Activated CD8-positive, alpha-beta memory T cell treated with anti-CD3 and anti-CD28 coated beads, Interleukin-2, amount 50 U/mL, for 4 hours (primary cell): ENCODE data around the gene GFOD1.

Source experiments
- DNase-seq: peaks from one replicate; pipeline ENCODE4 v3.0.0-alpha.2; 2020

The GFOD1 gene

DNA sequence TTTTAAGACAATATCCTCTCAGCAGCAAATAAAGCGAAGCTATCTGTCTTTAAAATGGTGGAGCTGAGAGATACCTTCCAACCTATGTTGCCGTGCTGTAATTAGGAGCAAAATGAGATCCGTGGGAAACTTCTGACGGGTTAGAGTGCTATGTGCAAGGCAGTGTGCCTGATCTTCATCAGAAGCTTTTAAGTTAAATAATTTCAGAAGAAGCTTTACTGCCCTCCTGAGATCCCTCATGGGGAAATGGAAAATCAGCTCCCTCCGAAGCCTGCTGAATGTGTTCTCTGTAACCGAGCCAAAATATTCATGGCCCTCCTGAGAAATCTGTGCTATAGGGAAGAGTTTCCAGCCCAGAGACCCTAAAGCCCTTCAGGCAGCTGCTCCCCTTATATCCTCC, 115.3 kb downstream of the GFOD1 start:
- no peak for DNase-seq

DNA sequence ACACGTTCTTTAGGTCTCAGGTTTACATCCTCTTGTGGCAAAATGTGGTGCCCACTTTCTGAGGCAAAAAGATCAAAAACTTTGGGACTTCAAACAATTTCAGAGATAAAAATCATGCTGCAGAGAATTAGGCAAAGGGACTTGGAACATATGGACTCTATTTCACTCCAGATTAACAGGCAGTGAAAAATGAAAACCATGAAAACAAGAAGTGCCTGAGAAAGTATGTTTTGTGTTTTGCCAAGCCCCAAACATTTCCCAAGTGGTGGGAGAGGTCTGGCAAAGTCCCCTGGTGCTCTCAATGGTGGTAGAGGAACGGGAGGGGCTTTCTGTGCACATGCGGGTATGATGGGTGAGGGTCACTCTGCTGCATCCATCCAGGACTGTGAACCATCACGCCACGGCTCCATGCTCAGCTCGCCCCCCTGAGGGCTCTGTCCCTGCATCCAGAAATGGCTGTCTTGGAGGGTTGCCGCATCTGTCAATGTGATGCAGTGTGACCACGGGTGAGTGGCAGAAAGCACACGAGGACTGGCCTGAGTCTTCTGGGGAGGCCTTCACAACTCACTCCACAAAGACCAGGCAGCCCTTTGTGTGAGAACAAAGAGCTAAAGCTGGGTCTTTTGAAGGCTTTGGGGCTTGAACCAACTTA, 115.9 kb downstream of the GFOD1 start:
- DNase-seq, result no peak

DNA sequence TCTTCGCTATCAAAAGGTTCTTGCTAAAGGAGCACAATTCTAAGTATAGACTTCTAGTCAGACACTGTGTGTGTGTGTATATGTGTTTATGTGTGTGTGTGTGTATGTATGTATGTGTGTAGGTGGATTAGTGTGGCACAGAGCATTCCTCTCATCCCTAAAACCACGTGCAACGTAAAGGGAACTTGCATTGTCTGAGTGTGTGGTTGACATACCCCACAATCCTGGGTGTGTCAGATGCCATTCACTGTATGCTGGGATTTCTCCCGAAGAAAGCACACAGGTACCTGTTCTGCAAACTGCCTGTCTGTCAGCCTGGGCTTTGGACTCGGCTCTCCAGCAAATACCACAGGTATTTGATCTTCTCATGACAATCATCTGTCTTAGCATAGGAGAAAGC, 116.8 kb downstream of the GFOD1 start:
- DNase-seq, result no peak

DNA sequence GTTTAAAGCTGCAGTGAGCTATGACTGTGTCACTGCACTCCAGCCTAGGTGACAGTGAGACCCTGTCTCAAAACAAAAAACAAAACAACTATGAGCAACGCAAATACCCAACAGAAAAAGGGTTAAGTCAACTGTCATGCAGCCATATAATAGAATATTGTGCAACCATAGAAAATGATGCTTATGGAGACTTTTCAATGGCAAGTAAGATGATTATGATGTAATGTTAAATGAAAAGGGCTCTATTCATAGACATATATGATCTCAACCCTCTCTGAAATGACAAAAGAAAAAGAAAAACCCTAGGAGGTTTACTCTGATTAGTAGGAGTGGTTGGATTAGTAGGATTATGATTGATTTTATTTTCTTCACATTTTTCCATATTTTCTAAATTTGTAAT, 117.8 kb downstream of the GFOD1 start:
- DNase-seq, result no peak

DNA sequence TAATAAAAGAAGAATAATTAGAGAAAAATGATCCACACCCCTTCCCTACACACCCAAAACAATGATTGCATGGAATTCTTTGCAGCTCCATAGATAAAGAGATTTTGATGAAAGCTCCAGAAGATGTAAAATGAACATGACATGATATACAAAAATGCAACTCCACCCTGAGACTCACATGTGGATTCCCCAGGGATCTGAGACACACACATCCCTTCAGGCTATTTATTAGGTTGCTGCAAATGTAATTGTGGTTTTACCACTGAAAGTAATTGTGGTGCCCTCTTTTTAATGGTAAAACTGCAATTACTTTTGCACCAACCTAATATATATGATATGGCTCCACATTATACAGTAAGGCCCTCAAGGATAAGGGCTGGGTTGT, 118.7 kb downstream of the GFOD1 start:
- DNase-seq, result no peak

DNA sequence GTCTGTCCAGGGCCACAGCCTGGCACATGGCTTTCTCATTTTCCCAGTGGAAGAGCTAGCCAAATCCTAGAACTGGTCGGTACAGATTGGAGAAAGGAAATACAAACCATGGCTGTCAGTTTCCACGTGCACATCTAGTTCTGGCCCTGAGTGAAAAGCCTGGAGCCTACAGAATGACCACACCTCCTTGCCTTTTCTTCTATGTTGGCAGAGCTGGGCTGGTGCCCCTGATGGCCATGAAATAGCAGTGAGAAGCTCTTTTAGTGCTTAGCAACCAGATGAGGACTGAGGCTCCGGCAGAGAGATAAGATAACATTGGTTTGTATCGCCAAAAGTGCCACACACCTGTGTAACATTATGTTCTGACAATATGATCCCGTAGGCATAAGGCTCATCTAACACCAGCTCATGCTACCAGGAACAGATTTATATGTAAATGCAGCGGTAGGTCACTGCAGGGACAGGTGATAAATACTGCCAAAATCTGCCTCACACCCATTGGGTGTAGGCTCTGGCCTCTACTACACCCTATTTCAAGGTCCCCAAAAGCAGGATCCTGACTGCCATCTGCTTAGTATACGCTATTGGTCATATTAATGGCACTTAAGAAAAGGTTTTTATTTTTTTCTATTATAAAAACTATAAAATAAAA, 119.2 kb downstream of the GFOD1 start:
- DNase-seq, result no peak

DNA sequence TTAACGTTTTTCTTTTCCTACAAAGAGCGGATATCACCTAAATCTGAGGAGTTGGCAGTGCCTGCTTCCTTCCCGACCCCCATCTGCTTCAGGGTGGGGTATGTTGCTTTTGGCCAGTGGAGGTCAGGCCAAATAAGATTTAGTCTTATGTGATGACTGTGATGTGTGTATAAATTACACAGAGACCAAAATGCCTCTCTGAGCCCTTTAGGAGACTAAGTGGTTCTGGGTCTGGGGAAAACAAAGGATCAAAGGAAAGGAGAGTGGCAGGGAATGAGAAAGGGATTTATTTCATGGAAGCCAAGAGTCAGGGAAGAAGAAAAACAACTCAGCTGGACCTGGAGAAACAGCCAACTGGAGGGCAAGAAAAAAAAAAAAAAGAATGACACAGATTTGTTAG, 120.0 kb downstream of the GFOD1 start:
- DNase-seq, result no peak

DNA sequence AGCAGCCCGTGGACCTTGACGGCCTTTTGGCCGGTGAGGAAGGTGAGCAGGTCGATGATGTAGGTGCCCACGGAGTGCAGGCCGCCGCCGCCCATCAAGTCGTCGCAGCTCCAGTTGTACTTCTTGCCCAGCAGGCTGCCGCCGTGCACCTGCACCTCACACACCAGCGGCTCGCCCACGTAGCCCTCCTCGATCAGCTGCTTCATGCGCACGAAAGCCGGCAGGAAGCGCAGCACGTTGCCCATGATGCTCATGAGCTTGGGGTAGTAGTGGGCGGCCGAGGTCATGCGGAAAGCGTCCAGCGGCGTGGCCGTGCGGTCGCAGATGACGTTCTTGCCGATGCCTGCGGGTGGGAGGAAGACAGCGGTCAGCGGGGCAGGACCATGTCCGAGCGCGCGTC, 122.1 kb downstream of the GFOD1 start:
- no peak for DNase-seq

DNA sequence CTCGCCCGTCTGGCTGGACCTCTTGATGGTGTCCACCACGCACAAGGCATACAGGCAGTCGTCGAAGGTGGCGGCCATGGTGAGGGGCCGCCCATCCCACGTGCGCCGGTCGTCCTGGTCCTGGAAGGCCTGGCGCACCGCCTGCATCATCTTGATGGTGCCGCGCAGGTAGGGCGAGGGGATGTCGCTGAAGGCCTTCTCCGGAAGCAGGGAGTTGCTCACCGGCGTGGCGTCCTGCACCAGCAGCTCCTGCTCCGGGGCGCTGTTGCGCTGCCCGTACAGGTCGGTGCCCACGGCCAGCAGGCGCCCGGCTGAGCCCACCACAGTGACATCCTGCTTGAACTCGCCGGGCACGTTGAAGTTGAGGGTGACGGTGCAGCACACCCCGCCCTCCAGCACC, 122.6 kb downstream of the GFOD1 start:
- no peak for DNase-seq

DNA sequence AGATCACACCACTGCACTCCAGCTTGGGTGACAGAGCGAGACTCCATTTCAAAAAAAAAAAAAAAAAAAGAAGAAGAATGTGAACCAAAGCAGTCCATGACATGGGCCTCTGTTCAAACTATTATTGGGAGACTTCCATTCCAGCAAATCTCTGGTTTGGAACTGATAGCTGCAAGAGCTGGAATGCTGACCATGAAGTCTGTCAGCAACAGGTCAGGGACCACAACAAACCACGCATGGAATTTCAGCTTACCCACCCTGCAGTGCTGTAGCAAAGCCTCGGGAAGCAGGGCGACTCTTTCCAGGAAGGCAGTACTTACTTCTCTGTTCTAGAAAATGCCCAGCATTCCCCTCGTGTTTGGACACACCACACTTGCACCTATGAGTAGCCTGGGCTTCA, 125.0 kb downstream of the GFOD1 start:
- no peak for DNase-seq

DNA sequence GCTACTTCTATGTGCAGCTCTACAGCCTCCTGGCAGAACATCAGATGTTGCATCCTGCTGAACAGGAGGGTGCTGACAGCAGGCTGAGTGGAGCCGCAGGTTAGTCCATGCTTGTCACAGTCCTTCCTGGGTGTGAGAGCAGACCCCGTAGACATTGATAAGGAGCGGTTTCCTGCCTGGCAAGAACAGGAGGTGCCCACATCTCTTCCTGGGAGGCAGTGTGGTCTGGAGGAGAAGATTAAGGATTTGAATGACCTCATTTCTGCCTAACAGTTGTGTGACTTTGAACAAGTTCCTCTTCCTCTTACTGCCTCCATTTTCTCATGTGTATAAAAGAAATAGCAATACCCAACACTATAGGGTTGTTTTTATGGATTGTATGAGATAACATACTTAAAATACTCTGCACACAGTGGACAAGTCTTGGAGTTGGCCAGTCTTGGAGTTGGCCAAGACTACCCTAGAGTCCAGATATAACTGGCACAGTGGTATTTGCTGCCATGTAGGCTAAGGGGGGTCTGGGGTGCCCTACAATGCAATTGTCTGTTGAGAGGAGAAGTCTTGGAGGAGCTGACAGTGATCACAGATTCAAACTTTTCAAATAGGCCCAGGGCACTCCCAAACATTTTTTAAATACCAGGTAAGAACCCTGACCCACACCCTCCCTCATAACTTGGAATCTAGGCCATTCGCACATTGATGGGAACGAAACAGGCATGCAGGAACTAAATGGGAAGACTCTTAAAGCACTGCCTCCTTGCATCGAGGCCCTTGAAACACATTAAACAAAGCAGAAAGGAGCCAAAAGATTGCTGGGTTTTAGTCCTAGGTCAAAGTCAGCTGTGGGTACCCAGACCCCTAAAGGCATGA, 126.5 kb downstream of the GFOD1 start:
- DNase-seq, result no peak

DNA sequence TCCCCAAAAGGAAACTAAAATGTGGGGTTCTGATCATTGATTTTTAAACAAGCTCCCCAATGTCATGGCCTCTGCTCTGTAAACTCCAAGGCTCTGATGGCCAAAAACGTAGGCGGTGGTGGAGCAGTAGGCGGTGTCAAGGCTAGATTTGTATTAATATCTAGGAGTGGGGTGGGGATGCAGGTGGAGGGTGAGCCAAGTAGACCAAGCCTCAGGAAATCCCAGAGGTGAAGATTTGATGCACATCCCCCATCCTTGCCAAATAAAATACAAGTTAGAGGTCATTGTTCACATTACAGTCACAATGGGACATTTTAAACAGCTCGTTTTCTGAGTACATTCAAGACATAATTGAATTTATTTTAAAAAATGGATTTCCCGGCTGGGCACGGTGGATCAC, 128.1 kb downstream of the GFOD1 start:
- DNase-seq, result no peak

DNA sequence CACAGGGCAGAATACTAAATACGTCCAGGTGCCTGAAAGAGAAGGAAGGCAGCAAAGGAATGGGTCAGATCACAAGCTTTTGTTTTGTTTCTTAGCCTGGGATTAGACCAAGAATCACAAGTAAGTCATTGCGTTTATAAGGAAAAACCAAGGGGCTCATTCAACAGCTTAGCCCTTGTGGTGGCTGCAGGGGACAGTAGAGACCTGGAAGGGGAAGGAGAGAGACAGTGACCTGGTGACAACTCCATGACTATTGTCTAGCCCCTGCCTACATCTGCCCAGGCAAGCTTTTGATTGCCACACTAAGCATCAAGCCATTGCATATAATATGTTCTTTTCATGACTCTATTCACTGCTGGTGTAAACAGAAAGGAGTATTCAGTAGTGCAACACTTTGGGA, 128.9 kb downstream of the GFOD1 start:
- DNase-seq, result no peak

DNA sequence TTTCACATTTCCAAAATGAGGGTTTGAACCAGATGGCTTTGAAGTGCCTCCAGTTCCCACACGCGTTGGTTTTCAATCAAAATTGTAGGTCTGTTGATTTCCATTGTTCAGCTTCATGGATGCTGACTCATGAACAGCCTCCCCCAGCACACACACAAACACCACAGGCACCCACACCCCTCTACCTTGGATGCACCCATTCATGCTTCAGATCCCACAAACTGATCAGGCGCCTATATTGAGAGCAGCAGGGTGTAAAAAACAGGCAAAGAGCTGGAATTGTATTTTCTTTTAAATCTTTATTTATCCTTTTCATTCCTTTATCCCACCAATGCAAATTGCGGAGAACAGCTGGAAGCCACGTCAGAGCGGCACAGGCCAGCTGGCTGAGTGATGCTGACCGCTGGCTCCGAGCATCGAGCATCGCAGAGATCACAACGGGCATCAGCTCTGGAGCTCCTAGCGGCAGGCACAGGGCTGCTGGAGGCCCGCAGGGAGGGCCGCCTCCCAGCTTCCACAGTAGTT, 129.8 kb downstream of the GFOD1 start:
- no peak for DNase-seq

DNA sequence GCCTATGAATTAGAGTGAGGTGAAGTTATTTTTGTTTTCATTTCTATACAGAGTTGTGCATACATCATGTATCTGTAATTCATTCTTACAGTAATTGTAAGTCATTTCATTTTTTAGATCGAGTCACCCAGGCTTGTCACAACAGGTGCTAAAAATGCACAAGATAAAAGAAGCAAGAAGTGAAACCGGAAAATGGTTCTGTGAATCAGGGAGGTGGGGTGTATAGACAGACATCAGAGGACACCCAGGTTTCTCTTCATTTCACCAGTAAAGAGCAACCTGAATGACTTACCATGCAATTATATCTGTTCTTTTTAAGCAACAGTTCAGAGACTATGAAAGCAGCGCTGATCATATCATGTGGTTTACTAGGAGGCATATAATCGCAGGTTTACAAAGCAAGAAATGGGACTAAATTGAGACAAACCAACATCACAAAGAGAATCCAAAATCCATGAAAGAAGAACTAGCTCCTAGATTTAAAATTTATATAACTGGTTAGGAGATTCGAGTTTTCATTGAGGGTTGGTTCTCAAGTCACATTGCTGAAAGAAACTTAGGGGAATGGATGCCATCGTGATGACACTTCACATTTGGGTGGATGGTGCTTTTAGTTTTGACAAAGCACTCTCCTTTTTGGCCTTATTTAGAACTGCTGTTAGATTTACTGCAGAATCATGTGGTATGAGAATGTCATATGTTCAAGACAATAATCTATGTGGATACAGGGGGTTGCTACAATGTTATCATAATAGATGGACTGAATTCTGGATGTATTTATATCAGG, 131.2 kb downstream of the GFOD1 start:
- DNase-seq, result no peak

DNA sequence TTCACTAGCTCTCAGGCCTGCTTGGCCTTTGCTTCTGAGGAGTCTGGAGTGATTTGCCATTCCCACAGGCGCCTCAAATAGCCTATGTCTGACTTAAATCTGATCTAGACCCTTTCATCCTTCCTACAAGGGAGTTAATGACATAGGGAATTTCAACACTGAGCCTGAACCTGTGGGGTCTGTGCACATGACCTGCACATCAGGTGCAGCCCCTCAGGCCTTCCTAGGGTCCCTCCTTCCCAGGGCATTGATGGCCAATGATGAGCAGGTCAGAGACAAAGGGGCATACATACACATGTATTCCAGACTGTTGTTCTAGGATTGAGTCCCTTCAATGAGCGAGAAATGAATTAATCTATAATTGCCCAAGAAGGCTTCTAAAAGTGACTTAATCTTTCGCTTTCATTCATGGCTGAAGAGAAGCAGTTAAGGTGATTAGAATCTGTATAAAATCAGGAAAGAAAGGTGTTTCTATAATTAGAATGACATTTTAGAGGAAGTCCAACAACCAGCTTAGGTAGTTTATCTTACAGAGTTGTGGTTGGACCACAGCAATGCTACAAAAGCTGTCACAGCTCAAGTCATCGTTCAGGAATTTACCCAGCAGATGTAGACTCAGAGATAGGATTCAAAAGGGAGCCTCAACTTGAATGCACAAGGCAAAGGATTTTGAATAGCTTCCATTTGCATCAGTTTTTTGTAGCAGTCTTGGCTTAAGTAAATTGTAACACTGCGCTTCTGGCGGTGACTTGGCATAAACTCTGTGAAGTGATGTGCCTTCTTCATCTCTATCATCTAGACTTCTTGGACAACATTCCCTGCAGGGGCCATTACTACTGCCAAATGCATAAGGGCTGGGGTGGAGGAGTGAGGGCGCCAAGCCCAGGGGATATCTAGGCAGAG, 132.1 kb downstream of the GFOD1 start:
- no peak for DNase-seq

DNA sequence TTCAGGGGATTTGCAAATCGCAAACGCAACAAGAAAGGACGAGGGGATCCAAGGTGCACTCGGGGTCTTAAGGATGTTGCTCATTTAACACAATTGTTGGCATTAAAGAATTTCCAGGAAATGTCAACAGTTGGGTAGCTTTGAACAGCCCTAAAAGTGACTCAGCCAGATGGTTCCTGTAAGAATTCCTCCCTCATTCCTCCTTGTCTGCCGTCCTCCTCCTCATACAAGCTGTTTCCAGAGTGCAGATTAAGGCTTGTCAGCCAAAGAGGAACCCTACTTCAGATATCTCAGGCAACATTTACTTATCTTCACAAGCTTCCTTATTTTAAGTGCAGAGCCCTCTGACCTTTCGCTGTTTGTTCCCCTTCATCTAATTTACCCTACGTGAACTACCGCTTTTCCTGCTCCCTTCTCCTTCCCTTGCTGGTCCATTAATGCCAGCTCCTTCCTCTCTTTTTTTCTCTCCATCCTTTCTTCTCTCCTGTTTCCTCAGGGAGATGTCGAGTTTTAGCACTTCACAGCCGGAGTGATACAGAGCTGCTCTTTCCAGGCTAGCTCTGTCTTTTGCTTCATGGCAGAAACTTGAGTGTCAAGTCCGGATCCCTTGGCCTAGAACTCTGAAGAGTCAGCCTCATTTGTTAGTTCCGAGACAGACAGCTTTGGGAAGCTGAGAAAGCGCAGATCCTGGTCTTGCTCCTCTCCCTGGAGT, 132.9 kb downstream of the GFOD1 start:
- DNase-seq, result no peak

DNA sequence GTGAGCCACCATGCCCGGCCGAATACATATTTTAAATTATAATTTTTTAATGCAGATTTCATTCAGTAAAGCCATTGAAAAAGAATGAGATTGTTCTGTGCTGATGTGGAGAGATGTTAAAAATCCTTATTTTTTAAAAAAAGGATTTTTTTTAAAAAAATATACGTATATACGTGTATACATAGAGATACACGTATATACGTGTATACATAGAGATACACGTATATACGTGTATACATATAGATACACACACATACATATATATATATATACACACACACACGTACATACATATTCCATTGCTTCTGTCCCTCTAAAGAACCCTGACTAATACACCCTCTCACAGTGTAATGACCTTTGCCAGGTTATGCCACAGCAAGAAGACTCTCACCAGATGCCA, 135.2 kb downstream of the GFOD1 start:
- DNase-seq, result no peak

DNA sequence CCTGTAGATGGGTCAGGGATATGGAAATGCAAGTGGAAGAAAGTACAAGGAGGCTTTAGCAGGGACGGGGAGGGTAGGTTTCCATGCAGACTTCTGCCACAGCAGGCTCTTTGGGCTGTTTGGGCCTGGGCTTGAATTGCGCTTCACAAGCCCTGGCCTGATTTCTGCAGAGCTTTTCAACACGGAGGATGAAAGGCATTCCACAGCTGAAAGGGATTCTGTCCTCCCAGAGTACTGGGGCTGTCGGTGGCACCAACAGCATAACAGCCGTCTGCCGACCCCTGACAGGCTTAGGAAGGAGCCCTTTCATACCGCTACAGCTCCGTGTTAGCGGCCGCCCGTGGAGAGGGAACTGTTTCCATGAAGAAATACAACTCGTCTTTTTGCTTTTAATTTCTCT, 136.1 kb downstream of the GFOD1 start:
- DNase-seq, result no peak

DNA sequence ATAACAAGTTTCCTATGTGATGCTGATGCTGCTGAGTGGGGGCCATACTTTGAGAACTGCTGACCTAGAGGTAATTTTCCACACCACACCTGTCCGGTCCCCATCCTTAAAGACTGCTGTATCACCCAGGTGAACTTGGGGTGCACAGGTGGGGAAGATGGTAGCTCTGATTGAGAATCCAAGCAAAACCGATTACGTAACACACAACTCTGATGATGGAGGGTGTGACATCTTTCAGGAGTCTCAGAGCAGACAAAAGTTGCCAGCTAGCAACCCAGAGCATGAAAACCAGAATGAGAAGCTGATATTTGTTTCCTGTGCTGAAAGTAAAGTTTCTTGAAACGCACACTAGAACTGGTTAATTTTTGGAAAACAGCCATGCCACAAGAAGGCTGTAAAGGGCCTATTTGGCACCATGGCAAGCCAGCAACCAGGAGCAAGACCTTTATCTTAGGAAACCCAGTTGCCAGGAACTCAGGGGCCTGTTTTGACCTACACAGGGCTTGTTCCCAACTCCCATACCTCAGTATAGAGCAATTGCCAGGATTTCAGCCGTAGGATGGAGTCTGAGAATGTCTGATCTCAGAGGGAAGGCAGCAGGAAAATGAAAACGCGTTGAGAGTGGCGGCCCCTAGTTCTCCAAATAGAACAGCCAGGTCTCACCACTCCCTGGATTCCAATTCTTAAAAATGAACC, 137.4 kb downstream of the GFOD1 start:
- DNase-seq, result no peak
